Measurements from ENCODE around the gene RBKS.

DNA sequence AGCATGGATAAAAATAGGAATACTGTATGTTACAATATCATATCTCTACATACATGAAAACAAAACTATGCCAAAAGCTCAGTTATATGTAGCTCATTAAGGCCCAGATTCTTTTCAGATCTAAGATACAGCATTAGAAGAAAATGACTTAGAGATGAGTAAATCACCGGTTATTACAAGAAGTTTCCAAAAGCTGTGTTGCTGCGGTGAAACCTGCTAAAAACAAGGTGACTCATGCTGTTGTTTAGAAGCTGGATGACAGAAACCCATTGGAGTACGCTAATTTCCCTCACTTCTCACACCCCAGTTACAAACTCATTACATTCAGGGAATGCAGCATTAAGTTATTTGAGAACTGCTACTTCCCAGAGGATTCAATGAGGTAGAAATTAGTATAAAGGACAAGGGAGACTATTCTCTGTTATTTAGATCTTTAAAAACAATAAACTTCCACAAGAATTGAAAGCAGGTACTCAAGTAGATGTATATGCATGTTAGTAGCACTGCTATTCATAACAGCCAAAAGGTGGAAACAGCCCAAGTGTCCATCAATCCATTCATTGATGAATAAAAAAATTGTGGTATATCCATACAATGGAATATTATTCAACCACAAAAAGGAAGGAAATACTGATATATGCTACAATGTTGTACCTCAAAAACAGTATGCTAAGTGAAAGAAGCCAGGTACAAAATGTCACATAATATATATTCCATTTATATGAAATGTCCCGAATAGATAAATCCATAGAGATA is 32.6 kb downstream of the RBKS start:
- TF ChIP-seq POLR2A (IDR thresholded peaks at IDR 0.05) = no peak
- TF ChIP-seq, protein P1, sequence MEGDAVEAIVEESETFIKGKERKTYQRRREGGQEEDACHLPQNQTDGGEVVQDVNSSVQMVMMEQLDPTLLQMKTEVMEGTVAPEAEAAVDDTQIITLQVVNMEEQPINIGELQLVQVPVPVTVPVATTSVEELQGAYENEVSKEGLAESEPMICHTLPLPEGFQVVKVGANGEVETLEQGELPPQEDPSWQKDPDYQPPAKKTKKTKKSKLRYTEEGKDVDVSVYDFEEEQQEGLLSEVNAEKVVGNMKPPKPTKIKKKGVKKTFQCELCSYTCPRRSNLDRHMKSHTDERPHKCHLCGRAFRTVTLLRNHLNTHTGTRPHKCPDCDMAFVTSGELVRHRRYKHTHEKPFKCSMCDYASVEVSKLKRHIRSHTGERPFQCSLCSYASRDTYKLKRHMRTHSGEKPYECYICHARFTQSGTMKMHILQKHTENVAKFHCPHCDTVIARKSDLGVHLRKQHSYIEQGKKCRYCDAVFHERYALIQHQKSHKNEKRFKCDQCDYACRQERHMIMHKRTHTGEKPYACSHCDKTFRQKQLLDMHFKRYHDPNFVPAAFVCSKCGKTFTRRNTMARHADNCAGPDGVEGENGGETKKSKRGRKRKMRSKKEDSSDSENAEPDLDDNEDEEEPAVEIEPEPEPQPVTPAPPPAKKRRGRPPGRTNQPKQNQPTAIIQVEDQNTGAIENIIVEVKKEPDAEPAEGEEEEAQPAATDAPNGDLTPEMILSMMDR (IDR thresholded peaks at IDR 0.05 in 8 of 11, conservative IDR thresholded peaks at IDR 0.05 in 3 of 11) = no peak
- no peak for TF ChIP-seq POLR2AphosphoS5 (IDR thresholded peaks at IDR 0.05)

Data from spleen (tissue), 7 donors.